ENCODE data around the gene RASL10A.
A peak's percentile ranks its signal among the peaks of the same experiment; 100 is the strongest.
"Not testable (repeated sequence)": the region's sequence is repeated elsewhere in the genome, so short reads cannot be mapped to it uniquely, and the experiment has no call there.

RASL10A gene

DNA sequence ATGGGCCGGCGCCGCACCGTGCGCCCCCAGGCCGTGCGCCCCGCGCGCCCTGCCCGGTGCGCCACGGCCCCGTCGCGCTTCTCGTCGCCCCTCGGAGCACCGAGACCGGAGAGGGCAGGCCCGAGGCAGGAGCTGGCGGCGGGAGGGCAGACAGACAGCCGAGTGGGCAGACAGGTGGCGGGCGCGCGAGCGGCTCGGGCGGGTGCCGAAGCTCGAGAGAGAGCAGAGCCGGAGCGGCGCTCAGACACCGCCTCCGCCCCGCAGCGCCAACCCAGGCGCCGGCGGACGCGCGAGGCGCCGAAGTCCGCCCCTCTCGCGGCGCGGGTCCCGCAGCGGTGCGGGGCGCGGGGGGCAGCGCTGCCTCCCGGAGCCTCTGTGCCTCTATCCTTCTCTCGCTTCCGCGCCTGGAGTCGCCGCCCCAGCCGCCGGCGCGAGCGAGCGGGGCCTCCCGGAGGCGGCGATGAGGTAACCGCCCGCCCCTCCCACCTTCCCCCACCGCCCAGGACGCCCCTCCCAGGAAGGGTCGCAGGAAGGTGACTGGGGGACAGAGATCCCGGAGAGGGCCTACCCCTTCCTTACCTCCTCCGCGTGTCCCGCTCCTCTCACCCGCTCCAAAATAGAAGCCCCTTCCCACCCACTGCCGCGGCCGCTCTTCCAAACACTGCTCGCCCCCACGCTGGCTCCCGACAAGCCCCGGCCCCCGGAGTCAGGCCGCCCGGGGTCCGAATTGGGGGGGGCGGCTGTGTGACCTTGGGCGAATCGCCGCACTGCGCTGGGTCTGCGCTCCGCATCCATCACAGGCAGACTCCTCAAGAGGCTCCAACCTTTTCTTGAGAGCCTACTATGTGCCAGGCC, at the start of gene RASL10A:
Gene RASL10A (minus strand): TSS at position 412 of the 855 bp plus-strand sequence. CDS start 451 bp downstream, outside the sequence.
- no peak for DNase-seq (ENCODE audit: low read depth)

DNA sequence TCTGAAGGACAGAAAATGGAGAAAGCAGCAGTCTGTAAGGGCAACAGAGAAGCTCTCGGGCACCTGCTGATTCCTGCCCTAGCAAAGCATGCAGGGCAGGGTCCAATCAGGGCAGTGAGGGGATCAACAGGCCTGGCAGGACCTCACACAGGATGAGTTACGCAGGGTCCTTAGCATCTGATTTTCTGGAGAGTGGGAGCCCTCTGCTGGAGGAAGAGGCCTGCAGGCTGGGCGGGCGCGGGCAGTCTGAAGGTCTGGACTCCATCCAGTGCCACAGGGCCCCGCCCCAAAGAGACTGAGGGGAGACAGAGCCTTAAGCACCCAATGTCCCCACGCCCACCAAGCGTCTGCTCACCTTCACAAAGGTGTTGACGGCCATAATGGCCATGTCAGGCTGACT, 44.0 kb upstream of the RASL10A start:
- no peak for DNase-seq (ENCODE audit: low read depth)

DNA sequence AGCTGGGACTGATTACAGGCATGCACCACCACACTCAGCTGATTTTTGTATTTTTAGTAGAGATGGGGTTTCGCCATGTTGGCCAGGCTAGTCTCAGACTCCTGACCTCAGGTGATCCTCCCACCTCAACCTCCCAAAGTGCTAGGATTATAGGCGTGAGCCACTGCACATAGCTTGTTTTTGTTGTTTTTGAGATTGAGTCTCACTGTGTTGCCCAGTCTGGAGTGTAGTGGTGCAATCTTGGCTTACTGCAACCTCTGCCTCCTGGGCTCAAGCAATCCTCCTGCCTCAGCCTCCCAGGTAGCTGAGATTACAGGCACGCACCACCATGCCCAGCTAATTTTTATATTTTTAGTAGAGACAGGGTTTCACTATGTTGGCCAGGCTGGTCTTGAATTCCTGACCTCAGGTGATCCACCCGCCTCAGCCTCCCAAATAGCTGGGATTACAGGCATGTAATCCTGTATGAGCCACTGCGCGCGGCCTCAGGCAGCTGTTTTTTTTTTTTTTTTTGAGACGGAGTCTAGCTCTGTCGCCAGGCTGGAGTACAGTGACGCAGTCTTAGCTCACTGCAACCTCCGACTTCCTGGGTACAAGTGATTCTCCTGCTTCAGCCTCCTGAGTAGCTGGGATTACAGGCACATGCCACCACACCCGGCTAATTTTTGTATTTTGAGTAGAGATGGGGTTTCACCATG, 41.8 kb upstream of the RASL10A start:
- DNase-seq (ENCODE audit: low read depth): not testable (repeated sequence)

DNA sequence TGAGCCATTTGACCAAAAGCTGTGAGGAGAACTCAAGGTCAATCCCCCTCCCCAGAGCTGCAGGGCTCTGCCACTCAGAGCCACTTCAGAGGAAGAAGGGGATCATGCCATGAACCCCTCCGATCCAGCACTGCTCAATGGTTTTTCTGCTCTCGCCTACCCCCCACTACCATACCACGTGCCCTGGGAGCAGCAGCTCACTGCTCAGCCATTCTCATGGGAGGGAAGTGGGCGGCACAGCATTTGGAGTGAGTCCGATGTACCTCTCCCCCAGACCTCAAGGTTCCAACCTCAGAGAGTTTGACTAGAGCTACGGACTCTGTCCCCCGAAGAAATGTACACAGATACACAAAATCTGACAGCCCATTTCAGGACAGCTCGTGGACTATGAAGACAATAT, 38.4 kb upstream of the RASL10A start:
- DNase-seq (ENCODE audit: low read depth): no peak

GRCh38 chr22:29353286-29353685, 37.8 kb upstream of the RASL10A start:
- no peak for DNase-seq (ENCODE audit: low read depth)

DNA sequence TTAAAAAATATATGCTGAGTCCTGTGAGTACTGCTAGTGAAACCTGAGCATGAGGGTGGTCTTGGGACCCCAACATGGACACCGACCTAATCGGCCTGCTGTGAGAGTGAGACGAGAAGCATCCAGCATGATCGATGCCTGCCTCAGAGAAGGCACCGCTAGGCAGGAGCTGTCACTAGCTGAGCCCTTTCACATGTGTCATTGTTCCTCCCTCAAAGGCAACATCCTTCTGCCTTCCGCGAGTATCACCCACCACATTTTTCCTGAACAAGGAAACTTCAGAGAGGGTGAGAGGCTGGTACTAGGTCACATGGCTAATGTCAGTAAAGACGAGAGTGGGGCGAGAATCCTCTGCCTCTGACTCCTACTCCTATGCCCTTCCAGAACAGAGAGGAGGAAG, 37.3 kb upstream of the RASL10A start:
- no peak for DNase-seq (ENCODE audit: low read depth)

- no peak for DNase-seq (ENCODE audit: low read depth)
These were observed 36.4 kb upstream of the RASL10A start for GRCh38 chr22:29351891-29352290.

DNA sequence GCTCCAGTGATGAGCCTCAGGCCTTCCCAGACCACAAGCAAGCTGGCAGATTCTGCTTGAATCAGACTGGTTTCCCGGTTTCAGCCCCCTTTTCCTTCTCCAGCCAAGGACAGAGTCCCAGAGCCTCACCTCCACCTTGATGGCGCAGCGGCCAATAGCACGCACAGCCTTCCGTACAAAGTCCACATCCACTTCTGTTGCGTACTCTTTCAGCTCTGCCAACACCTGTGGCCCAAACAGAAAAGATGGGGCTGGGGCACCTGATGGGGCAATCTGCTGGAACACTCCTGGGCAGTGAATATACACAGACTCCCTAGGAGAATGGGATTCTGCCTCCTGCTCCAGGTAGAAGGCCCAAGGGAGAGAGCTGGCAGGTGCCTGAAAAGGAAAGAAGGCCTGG, 35.5 kb upstream of the RASL10A start:
- DNase-seq (ENCODE audit: low read depth): no peak

DNA sequence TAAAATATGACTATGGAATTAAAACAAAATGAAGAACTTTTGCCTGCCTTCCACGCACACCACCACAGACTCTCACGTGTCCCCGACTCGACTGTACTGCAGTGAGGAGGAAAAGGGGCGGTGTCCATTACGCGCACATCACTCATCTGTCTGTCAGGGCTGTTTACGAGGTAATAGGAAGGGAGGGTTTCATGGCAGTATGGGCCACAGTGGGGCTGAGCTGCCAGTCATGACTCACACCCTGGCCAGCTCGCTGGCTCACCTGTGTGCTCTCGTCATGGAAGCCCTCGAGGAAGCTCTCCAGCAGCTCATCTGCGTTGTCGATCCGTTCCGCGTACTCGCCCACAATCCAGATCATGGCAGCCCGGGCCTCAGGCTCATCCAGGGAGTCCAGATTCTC, 33.5 kb upstream of the RASL10A start:
- no peak for DNase-seq (ENCODE audit: low read depth)

- no peak for DNase-seq (ENCODE audit: low read depth)
These were observed 32.5 kb upstream of the RASL10A start for GRCh38 chr22:29348041-29348440.

- no peak for DNase-seq (ENCODE audit: low read depth)
These were observed 31.2 kb upstream of the RASL10A start for GRCh38 chr22:29346659-29347058.

- no peak for DNase-seq (ENCODE audit: low read depth)
These were observed 30.4 kb upstream of the RASL10A start for GRCh38 chr22:29345932-29346331.

- not testable (repeated sequence) for DNase-seq (ENCODE audit: low read depth)
These were observed 29.4 kb upstream of the RASL10A start for GRCh38 chr22:29344889-29345288.

DNA sequence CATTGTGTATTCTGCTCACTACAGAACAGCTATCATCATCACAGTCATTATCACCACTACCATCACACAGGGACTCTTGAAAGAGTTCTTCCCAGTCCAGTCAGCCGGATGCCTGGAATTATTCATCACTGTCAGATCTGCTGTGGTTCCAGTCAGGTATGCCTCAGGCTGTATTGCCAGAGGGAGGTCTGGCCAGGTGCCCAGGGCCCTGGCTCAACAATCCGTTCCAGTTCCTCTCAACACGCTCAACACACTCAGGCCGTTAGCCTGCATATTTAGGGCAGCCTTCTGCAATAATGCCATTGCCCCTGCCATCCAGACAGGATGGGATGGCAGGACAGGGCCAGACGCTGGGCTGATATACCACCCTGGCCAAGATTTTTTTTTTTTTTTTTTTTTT, 28.6 kb upstream of the RASL10A start:
- DNase-seq (ENCODE audit: low read depth): peak; percentile 78

GRCh38 chr22:29343313-29343805, 27.9 kb upstream of the RASL10A start:
- no peak for DNase-seq (ENCODE audit: low read depth)

- no peak for DNase-seq (ENCODE audit: low read depth)
These were observed 27.2 kb upstream of the RASL10A start for GRCh38 chr22:29342577-29343312.

DNA sequence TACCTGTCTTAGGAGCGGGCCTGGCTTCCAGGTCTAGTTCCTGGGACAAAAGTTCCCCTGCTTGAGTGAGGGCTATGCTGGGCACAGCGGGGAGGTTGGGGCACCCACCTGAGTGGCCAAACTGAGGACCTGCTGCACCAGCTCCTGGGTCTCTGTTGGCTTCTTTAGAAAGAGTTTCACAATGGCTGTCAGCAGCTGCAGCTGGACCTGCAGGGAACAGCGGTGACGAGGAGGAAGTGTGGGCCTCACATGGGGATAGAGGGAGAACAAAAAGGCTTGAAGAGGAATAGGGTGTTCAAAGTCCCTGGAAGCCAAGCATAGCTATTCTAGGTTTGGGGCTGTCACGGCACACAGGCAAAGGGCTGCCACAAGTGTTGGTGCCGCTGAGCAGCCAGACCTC, 26.7 kb upstream of the RASL10A start:
- no peak for DNase-seq (ENCODE audit: low read depth)

DNA sequence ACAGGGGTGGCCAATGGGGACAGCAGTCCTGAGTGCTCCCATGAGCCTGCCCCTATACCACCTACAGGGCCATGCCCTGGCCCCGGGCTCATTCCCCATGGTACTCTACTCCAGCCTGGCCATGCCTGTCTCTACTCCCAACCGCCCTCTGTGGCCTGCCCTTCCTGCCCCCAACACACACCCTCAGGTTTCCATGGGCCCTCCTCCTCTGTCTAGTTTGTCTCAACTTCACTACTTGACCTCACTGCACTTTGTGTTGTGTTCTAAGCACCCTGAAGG, 26.3 kb upstream of the RASL10A start:
- DNase-seq (ENCODE audit: low read depth): no peak

DNA sequence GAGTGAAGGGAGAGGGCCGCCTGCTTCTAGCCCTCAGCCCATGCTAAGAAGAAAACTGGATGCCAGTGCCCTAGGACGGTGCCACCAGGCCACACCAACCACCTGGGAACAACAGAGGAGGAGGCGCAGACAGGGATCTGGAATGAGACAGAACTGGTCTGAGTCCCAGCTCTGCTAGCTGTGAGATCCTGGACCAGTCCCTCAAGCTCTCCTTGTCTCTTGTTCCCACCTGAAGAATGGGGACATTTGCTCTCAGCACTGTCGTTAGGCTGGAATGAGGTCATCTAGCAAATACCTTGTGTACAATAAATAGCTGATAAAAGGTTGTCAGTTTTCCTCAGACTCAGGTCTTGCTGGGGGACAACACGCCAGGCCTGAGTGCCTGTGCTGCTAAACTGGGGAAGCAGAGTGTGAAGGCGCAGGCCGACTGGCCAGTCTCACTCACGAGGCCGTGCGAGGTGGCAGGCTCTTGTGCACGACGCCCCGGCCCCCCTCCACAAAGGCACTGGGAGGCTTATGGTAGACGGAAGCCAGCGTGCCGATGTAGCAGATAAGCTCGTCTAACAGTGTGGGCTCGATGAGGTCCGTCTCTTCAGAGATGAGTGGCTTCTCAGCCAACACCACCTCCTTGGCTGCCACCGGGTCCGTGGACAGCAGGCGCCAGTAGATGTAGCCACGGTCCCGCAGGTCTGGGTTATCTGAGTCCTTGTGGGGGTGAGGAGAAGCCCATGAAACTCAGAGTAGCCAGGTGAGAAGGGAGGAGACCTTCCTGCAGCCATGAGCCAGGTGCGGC, 25.8 kb upstream of the RASL10A start:
- DNase-seq (ENCODE audit: low read depth): no peak

- DNase-seq (ENCODE audit: low read depth): no peak
These were observed 25.1 kb upstream of the RASL10A start for GRCh38 chr22:29340566-29340965.

- DNase-seq (ENCODE audit: low read depth): no peak
These were observed 24.1 kb upstream of the RASL10A start for GRCh38 chr22:29339381-29340235.

All from HS-5 (cell line).